ENCODE data around the gene JMJD1C.

- TF ChIP-seq, protein P1, sequence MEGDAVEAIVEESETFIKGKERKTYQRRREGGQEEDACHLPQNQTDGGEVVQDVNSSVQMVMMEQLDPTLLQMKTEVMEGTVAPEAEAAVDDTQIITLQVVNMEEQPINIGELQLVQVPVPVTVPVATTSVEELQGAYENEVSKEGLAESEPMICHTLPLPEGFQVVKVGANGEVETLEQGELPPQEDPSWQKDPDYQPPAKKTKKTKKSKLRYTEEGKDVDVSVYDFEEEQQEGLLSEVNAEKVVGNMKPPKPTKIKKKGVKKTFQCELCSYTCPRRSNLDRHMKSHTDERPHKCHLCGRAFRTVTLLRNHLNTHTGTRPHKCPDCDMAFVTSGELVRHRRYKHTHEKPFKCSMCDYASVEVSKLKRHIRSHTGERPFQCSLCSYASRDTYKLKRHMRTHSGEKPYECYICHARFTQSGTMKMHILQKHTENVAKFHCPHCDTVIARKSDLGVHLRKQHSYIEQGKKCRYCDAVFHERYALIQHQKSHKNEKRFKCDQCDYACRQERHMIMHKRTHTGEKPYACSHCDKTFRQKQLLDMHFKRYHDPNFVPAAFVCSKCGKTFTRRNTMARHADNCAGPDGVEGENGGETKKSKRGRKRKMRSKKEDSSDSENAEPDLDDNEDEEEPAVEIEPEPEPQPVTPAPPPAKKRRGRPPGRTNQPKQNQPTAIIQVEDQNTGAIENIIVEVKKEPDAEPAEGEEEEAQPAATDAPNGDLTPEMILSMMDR (IDR thresholded peaks at IDR 0.05; ENCODE audit: low read depth, low read length, poor library complexity, severe bottlenecking): no peak
- no peak for TF ChIP-seq EZH2phosphoT487 (IDR thresholded peaks at IDR 0.05; ENCODE audit: borderline replicate concordance, low read length)
These were observed 121.5 kb downstream of the JMJD1C start for GRCh38 chr10:63344269-63344668.
